ENCODE measurements around the gene KCNB1.

- TF ChIP-seq SPI1 (IDR thresholded peaks at IDR 0.05; ENCODE audit: low read depth, low read length) = no peak
- TF ChIP-seq POLR2A (IDR thresholded peaks at IDR 0.05; ENCODE audit: low read depth, low read length) = no peak
- no peak for TF ChIP-seq POLR2AphosphoS5 (IDR thresholded peaks at IDR 0.05; ENCODE audit: low read depth, low read length)
- no peak for TF ChIP-seq TAF1 (IDR thresholded peaks at IDR 0.05; ENCODE audit: low read depth, low read length)
Measured at GRCh38 chr20:49403012-49403411, 79.5 kb downstream of the KCNB1 start.
